Endothelial cell of umbilical vein (primary cell): ENCODE measurements around the gene CSNK1E. TPM values are rescaled to one million over a fixed set of nuclear protein-coding genes. Genes with fewer than 3 reads are reported as not detected.
"Not testable (repeated sequence)": the region's sequence is repeated elsewhere in the genome, so short reads cannot be mapped to it uniquely, and the experiment has no call there.

ENCODE experiments used
- BruUV-seq: library from RNA; stranded (reverse); fragments of 400-500 nt; replicated peaks from 2 replicates; lab custom pipeline; 2021; lab: Mats Ljungman, UMichigan
- CTCF ChIA-PET: fragments of 300-600, 350-600 bp; sonication (Branson Sonifier 250); formaldehyde crosslinking; loops from one replicate; lab custom pipeline; 2021; ENCODE audit warnings: antibody characterized with exemption, inconsistent platforms; lab: Charles Lee
- POLR2A ChIA-PET: fragments of 300-600, 350-600 bp; sonication (Branson Sonifier 250); formaldehyde crosslinking; loops from one replicate; lab custom pipeline; 2021; ENCODE audit warnings: antibody characterized with exemption, inconsistent platforms; lab: Charles Lee
- DNase-seq: peaks from one replicate; pipeline ENCODE4 v3.0.0-alpha.2; 2011; ENCODE audit warnings: low read depth, low spot score
- FAIRE-seq: peaks from 2 replicates; lab custom pipeline; 2011; peaks lifted over from hg19 to GRCh38; lab: Jason Lieb, UNC
- H2AFZ ChIP-seq: 2 replicates; pipeline ENCODE4 v1.6.0; 2012; ENCODE audit warnings: low read depth, low read length, control low read depth, inconsistent platforms
- H3K27ac ChIP-seq: 2 replicates; pipeline ENCODE4 v1.5.1; 2011; ENCODE audit warnings: low read depth, mild to moderate bottlenecking, control low read depth, low read length, moderate library complexity; ENCODE audit not compliant: insufficient read depth
- H3K27me3 ChIP-seq, 2 experiments: 2 replicates each; pipeline versions ENCODE4 v1.6.0 to v1.6.1; 2011; ENCODE audit warnings: low read length in 2 of 2, mixed read lengths in 1 of 2; ENCODE audit not compliant: control insufficient read depth in 2 of 2, insufficient read depth in 2 of 2
- H3K36me3 ChIP-seq, 2 experiments: 2 replicates in 1 of 2; 3 replicates in 1 of 2; pipeline ENCODE4 v1.5.1; 2011; ENCODE audit warnings: low read length in 2 of 2, mild to moderate bottlenecking in 1 of 2, moderate library complexity in 1 of 2; ENCODE audit not compliant: control insufficient read depth in 2 of 2, insufficient read depth in 2 of 2; ENCODE audit errors: extremely low read depth in 1 of 2
- H3K4me1 ChIP-seq: 3 replicates; pipeline ENCODE4 v1.5.1; 2011; ENCODE audit warnings: mild to moderate bottlenecking, low read length; ENCODE audit not compliant: control insufficient read depth, insufficient read depth; ENCODE audit errors: extremely low read depth
- H3K4me2 ChIP-seq: 2 replicates; pipeline ENCODE4 v1.6.1; 2011; ENCODE audit warnings: low read length, control low read depth, mixed read lengths; ENCODE audit not compliant: insufficient read depth
- H3K4me3 ChIP-seq, 3 experiments: fragments of 200-600 bp in 1 of 3; sonication (generic), shearing (Covaris generic) in 1 of 3; replicated peaks in 1 of 3; 2 replicates each; pipeline ENCODE4 v1.5.1; 2011 to 2016; ENCODE audit warnings: control low read depth in 3 of 3, low read length in 3 of 3, mild to moderate bottlenecking in 2 of 3, inconsistent platforms in 1 of 3, low read depth in 1 of 3, moderate library complexity in 1 of 3; ENCODE audit not compliant: insufficient read depth in 1 of 3
- H3K79me2 ChIP-seq: 2 replicates; pipeline ENCODE4 v1.6.0; 2012; ENCODE audit warnings: low read length, inconsistent platforms; ENCODE audit not compliant: control insufficient read depth, insufficient read depth
- H3K9ac ChIP-seq: replicated peaks from 2 replicates; pipeline ENCODE3; 2011; ENCODE audit warnings: low read length, control low read depth; ENCODE audit not compliant: insufficient read depth; ENCODE audit errors: extremely low read depth
- H3K9me1 ChIP-seq: replicated peaks from 3 replicates; pipeline ENCODE4 v1.6.0; 2011; ENCODE audit warnings: mild to moderate bottlenecking, low read length; ENCODE audit not compliant: control insufficient read depth, insufficient read depth; ENCODE audit errors: extremely low read depth
- H3K9me3 ChIP-seq: replicated peaks from 2 replicates; pipeline ENCODE4 v1.5.1; 2012; ENCODE audit warnings: low read length, inconsistent platforms; ENCODE audit not compliant: control insufficient read depth, insufficient read depth
- H4K20me1 ChIP-seq: replicated peaks from 2 replicates; pipeline ENCODE3; 2011; ENCODE audit warnings: mild to moderate bottlenecking, low read length; ENCODE audit not compliant: control insufficient read depth, insufficient read depth; ENCODE audit errors: extremely low read depth
- CTCF ChIP-seq, 2 donors: IDR thresholded peaks; 1 replicate in 1 of 2; 2 replicates in 1 of 2; pipeline ENCODE4 v1.5.1; 2011; ENCODE audit warnings: low read length in 2 of 2, mild to moderate bottlenecking in 2 of 2, moderate library complexity in 2 of 2, control low read depth in 1 of 2, inconsistent platforms in 1 of 2, low read depth in 1 of 2; ENCODE audit not compliant: insufficient read depth in 1 of 2; ENCODE audit errors: extremely low read depth in 1 of 2
- EZH2 ChIP-seq: IDR thresholded peaks from 2 replicates; pipeline ENCODE4 v1.6.1; 2012; ENCODE audit warnings: borderline replicate concordance, low read depth, mild to moderate bottlenecking, moderate library complexity, low read length, inconsistent platforms; ENCODE audit not compliant: severe bottlenecking
- FOS ChIP-seq: IDR thresholded peaks from 2 replicates; pipeline ENCODE4 v1.6.1; 2011; ENCODE audit warnings: mild to moderate bottlenecking, low read length, moderate library complexity, borderline replicate concordance; ENCODE audit not compliant: insufficient read depth
- GATA2 ChIP-seq: IDR thresholded peaks from 2 replicates; pipeline ENCODE4 v1.7.0; 2011; ENCODE audit warnings: low read depth, mild to moderate bottlenecking, moderate library complexity, mixed read lengths, low read length; ENCODE audit not compliant: insufficient read length, insufficient read depth
- JUN ChIP-seq: IDR thresholded peaks from 2 replicates; pipeline ENCODE4 v1.6.1; 2011; ENCODE audit warnings: borderline replicate concordance, low read depth; ENCODE audit not compliant: insufficient read length, insufficient read depth
- MAX ChIP-seq: IDR thresholded peaks from 2 replicates; pipeline ENCODE4 v1.6.1; 2011; ENCODE audit not compliant: insufficient read depth, insufficient read length
- MYC ChIP-seq: IDR thresholded peaks from one replicate; pipeline ENCODE4 v1.6.1; 2011; ENCODE audit warnings: mild to moderate bottlenecking, low read depth, low read length
- POLR2A ChIP-seq: IDR thresholded peaks from 2 replicates; pipeline ENCODE4 v1.6.1; 2012; ENCODE audit warnings: low read depth, mild to moderate bottlenecking, control low read depth, low read length
- POLR2AphosphoS5 ChIP-seq: IDR thresholded peaks from 2 replicates; pipeline ENCODE4 v1.6.1; 2012; ENCODE audit warnings: low read depth, mild to moderate bottlenecking, control low read depth, low read length, moderate library complexity; ENCODE audit not compliant: insufficient read depth
- dilution Hi-C: fragments of 300-500 bp; cut with MboI; formaldehyde crosslinking; loops from one replicate; pipeline ENCODE4 v1.15.0; 2019; ENCODE audit warnings: low sequenced_read_pairs; ENCODE audit not compliant: extremely low pct_ligation_motif_present
- intact Hi-C: fragments of 100-400 bp; cut with micrococcal nuclease; formaldehyde crosslinking; loops from one replicate; pipeline ENCODE4 v1.10.0; 2022
- polyA plus RNA-seq, 4 experiments: library from polyadenylated mRNA; depleted of rRNA in 3 of 4; stranded (reverse) in 3 of 4; unstranded in 1 of 4; fragments of >200 nt; gene quantifications; 2 replicates each; pipeline versions ENCODE4 v1.2.1 to v1.2.3, GENCODE V29; 2011 to 2012; ENCODE audit warnings: missing spikeins in 1 of 4
- total RNA-seq: library from RNA; stranded (reverse); gene quantifications from 2 replicates; pipeline ENCODE4 v1.2.3, GENCODE V29; 2021

The CSNK1E gene
- total and polyA plus RNA-seq, 2 donors (not counting 3 experiments of a cell fraction or from before 2014, with no cell fraction given): 259 to 262 TPM

GRCh38 chr22:38345782-38346181 is 28.5 kb upstream of the CSNK1E start:
- no peaks in the 10 kb centered on the region for H3K27me3 ChIP-seq
- no peaks in the 10 kb centered on the region for H3K4me1 ChIP-seq
- H3K79me2 ChIP-seq: no peaks in the 10 kb centered on the region
- H3K36me3 ChIP-seq: no peaks in the 10 kb centered on the region
- H3K4me2 ChIP-seq: no peak overlapping the region
- no peak overlapping the region for H3K9ac ChIP-seq
- DNase-seq (no peak), FAIRE-seq (no peak)
- H2AFZ ChIP-seq: no peak overlapping the region
- H3K9me3 ChIP-seq: no peaks in the 10 kb centered on the region
- TF ChIP-seq POLR2AphosphoS5 (no peak), CTCF (IDR thresholded peaks at IDR 0.05; ENCODE audit: extremely low read depth in 1 of 2, insufficient read depth in 1 of 2, low read depth in 1 of 2, low read length in 2 of 2) (no peak), FOS (no peak), EZH2 (no peak), GATA2 (no peak), MAX (no peak), POLR2A (no peak), JUN (no peak), MYC (no peak)
- no peak overlapping the region for H3K4me3 ChIP-seq
- no TSS peak for BruUV-seq
- dilution Hi-C loops (no loop called here), intact Hi-C loops (no loop called here)
- POLR2A ChIA-PET: no interaction called here
- CTCF ChIA-PET: no interaction called here
- no peak overlapping the region for H3K27ac ChIP-seq
- no peaks in the 10 kb centered on the region for H4K20me1 ChIP-seq
- H3K9me1 ChIP-seq: no peaks in the 10 kb centered on the region

DNA sequence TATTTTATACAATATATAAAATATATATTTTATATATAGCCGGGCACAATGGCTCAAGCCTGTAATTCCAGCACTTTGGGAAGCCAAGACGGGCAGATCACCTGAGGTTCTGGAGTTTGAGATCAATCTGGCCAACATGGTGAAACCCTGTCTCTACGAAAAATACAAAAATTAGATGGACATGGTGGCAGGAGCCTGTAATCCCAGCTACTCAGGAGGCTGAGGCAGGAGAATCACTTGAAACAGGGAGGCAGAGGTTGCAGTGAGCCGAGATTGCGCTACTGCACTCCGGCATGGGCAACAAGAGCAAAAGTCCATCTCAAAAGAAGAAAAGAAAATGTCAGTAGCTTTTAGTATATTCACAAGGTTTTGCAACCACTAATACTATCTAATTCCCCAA is 22.7 kb upstream of the CSNK1E start:
- H3K27me3 ChIP-seq, H3K79me2 ChIP-seq, H3K27ac ChIP-seq, dilution Hi-C loops, POLR2A ChIA-PET, FAIRE-seq, H3K4me1 ChIP-seq, DNase-seq, H3K36me3 ChIP-seq, H2AFZ ChIP-seq, H3K4me2 ChIP-seq, H4K20me1 ChIP-seq, H3K4me3 ChIP-seq, intact Hi-C loops, BruUV-seq, H3K9me3 ChIP-seq, H3K9ac ChIP-seq, CTCF ChIA-PET, H3K9me1 ChIP-seq: not testable (repeated sequence)
